Erythroblast (primary cell): ENCODE data around the gene XRCC1.

Experiments
- GATA1 ChIP-seq: IDR thresholded peaks from 2 replicates; pipeline ENCODE4 v1.6.1; 2011; ENCODE audit warnings: low read depth, mild to moderate bottlenecking, control low read depth, low read length, moderate library complexity
- POLR2A ChIP-seq: IDR thresholded peaks from 2 replicates; pipeline ENCODE4 v1.6.1; 2011; ENCODE audit warnings: mild to moderate bottlenecking, low read length

GRCh38 chr19:43546581-43546980 is 28.7 kb downstream of the XRCC1 start:
- TF ChIP-seq POLR2A (no peak), GATA1 (no peak)
